Left ventricle myocardium inferior (tissue), 1 donor: ENCODE results near the gene DCN. TPM values are rescaled to one million over a fixed set of nuclear protein-coding genes. Genes with fewer than 3 reads are reported as not detected.

Experiments used
- DNase-seq: peaks from one replicate; pipeline ENCODE4 v3.0.0-alpha.2; 2020
- H3K27ac ChIP-seq: fragments of 200-600 bp; replicated peaks from 2 replicates; pipeline ENCODE4 v1.8.0; 2021
- H3K27me3 ChIP-seq: fragments of 200-600 bp; 2 replicates; pipeline ENCODE4 v1.8.0; 2021; ENCODE audit warnings: low read depth
- H3K36me3 ChIP-seq: fragments of 200-600 bp; 2 replicates; pipeline ENCODE4 v1.8.0; 2021
- H3K4me1 ChIP-seq: fragments of 200-600 bp; 2 replicates; pipeline ENCODE4 v1.8.0; 2021
- H3K4me3 ChIP-seq: fragments of 200-600 bp; 2 replicates; pipeline ENCODE4 v1.8.0; 2021; ENCODE audit warnings: mild to moderate bottlenecking, moderate library complexity
- H3K9me3 ChIP-seq: fragments of 200-600 bp; replicated peaks from 2 replicates; pipeline ENCODE4 v1.8.0; 2021
- CTCF ChIP-seq: fragments of 200-600 bp; IDR thresholded peaks from 2 replicates; pipeline ENCODE4 v1.8.0; 2021; ENCODE audit warnings: antibody characterized with exemption, mild to moderate bottlenecking, borderline replicate concordance
- intact Hi-C: fragments of 100-400 bp; cut with micrococcal nuclease; formaldehyde crosslinking; loops from one replicate; pipeline ENCODE4 v1.11.0; 2022
- total RNA-seq: library from RNA; stranded (reverse); fragmentation: NEBNext Ultra II Directional; extraction: Animal tissue kit (Norgen Biotek cat#: 25700); gene quantifications from one replicate; pipeline ENCODE4 v1.2.1, GENCODE V29; 2021
- donor health status: DM: no; HTN: yes; CAD: no; lungs with severe emphysema.

Gene DCN
- total RNA-seq, 1 donor from 2014 or later: 716 TPM

GRCh38 chr12:91177381-91177780 lies 5.2 kb downstream of the DCN start:
- peak overlapping the region; percentile 56 for H3K4me3 ChIP-seq
- H3K27me3 ChIP-seq: no peaks in the 10 kb centered on the region
- peak overlapping the region; percentile 85 for H3K27ac ChIP-seq
- H3K36me3 ChIP-seq: no peaks in the 10 kb centered on the region
- no peaks in the 10 kb centered on the region for H3K9me3 ChIP-seq
- peaks cover 2% of the 10 kb centered on the region for H3K4me1 ChIP-seq
- intact Hi-C loops: no loop called here
- TF ChIP-seq CTCF: no peak
- DNase-seq: no peak

GRCh38 chr12:91176915-91177314 lies 5.7 kb downstream of the DCN start:
- intact Hi-C loops: no loop called here
- Histone ChIP-seq H3K4me1 (peaks cover 2% of the 10 kb centered on the region), H3K9me3 (no peaks in the 10 kb centered on the region), H3K27ac (peak overlapping the region; percentile 85), H3K27me3 (no peaks in the 10 kb centered on the region), H3K36me3 (no peaks in the 10 kb centered on the region), H3K4me3 (peak overlapping the region; percentile 56)
- DNase-seq: no peak
- no peak for TF ChIP-seq CTCF

GRCh38 chr12:91176358-91176757 lies 6.3 kb downstream of the DCN start:
- no peaks in the 10 kb centered on the region for H3K36me3 ChIP-seq
- TF ChIP-seq CTCF: no peak
- DNase-seq: no peak
- H3K27me3 ChIP-seq: no peaks in the 10 kb centered on the region
- H3K9me3 ChIP-seq: no peaks in the 10 kb centered on the region
- H3K4me3 ChIP-seq: peak overlapping the region; percentile 56
- peaks cover 2% of the 10 kb centered on the region for H3K4me1 ChIP-seq
- intact Hi-C loops: no loop called here
- H3K27ac ChIP-seq: peak overlapping the region; percentile 85

GRCh38 chr12:91173124-91173523 lies 9.5 kb downstream of the DCN start:
- Histone ChIP-seq H3K4me3 (peak overlapping the region; percentile 56), H3K27ac (peak overlapping the region; percentile 85), H3K4me1 (peaks cover 2% of the 10 kb centered on the region), H3K36me3 (no peaks in the 10 kb centered on the region), H3K27me3 (no peaks in the 10 kb centered on the region), H3K9me3 (no peaks in the 10 kb centered on the region)
- no peak for TF ChIP-seq CTCF
- DNase-seq: no peak
- intact Hi-C loops: no loop called here

GRCh38 chr12:91172096-91172495 lies 10.5 kb downstream of the DCN start:
- DNase-seq: no peak
- intact Hi-C loops: no loop called here
- Histone ChIP-seq H3K9me3 (peaks cover 1% of the 10 kb centered on the region), H3K36me3 (no peaks in the 10 kb centered on the region), H3K4me3 (peak overlapping the region; percentile 56), H3K4me1 (peaks cover 2% of the 10 kb centered on the region), H3K27me3 (no peaks in the 10 kb centered on the region), H3K27ac (peak overlapping the region; percentile 85)
- TF ChIP-seq CTCF: no peak

- Histone ChIP-seq H3K27ac (peak overlapping the region; percentile 85), H3K4me1 (peaks cover 2% of the 10 kb centered on the region), H3K9me3 (peaks cover 6% of the 10 kb centered on the region), H3K27me3 (no peaks in the 10 kb centered on the region), H3K4me3 (peak overlapping the region; percentile 56), H3K36me3 (no peaks in the 10 kb centered on the region)
- DNase-seq: no peak
- no peak for TF ChIP-seq CTCF
- intact Hi-C loops: no loop called here
These were observed 11.1 kb downstream of the DCN start for GRCh38 chr12:91171476-91171875.
